Astrocyte of the cerebellum (primary cell): ENCODE measurements around the gene NTM.

ENCODE experiments used
- DNase-seq: peaks from one replicate; pipeline ENCODE4 v3.0.0-alpha.2; 2011; ENCODE audit warnings: low read depth
- H3K4me3 ChIP-seq: 2 replicates; pipeline ENCODE4 v1.5.1; 2011; ENCODE audit warnings: mild to moderate bottlenecking, low read depth, low read length, moderate library complexity
- CTCF ChIP-seq: IDR thresholded peaks from 2 replicates; pipeline ENCODE4 v1.5.1; 2012; ENCODE audit warnings: low read length, low read depth, moderate library complexity, mild to moderate bottlenecking; ENCODE audit errors: missing control alignments
- in situ Hi-C: cut with HindIII; loops from 2 replicates; pipeline ENCODE4 v1.10.0; 2017; ENCODE audit warnings: low sequenced_read_pairs

NTM gene

GRCh38 chr11:132037956-132038355, 667.5 kb downstream of the NTM start:
- in situ Hi-C loops: no loop called here
- no peak overlapping the region for H3K4me3 ChIP-seq
- TF ChIP-seq CTCF: no peak
- DNase-seq: no peak

- TF ChIP-seq CTCF: no peak
- in situ Hi-C loops: no loop called here
- DNase-seq: no peak
- no peak overlapping the region for H3K4me3 ChIP-seq
Observed at GRCh38 chr11:132039521-132039920, 669.1 kb downstream of the NTM start.

- H3K4me3 ChIP-seq: no peak overlapping the region
- DNase-seq: no peak
- in situ Hi-C loops: no loop called here
- no peak for TF ChIP-seq CTCF
Observed at GRCh38 chr11:132042296-132042695, 671.9 kb downstream of the NTM start.

GRCh38 chr11:132043714-132044113, 673.3 kb downstream of the NTM start:
- no peak for DNase-seq
- no peak for TF ChIP-seq CTCF
- in situ Hi-C loops: no loop called here
- H3K4me3 ChIP-seq: no peak overlapping the region

GRCh38 chr11:132045107-132045506, 674.7 kb downstream of the NTM start:
- no peak overlapping the region for H3K4me3 ChIP-seq
- no peak for DNase-seq
- TF ChIP-seq CTCF: no peak
- in situ Hi-C loops: no loop called here

GRCh38 chr11:132046288-132046865, 676.0 kb downstream of the NTM start:
- TF ChIP-seq CTCF: no peak
- in situ Hi-C loops: no loop called here
- DNase-seq: no peak
- no peak overlapping the region for H3K4me3 ChIP-seq
